Ovary (tissue), 3 donors: ENCODE measurements around the gene RNF114.

ENCODE experiments used
- CTCF ChIP-seq, 3 donors: fragments of 450-650 bp in 2 of 3; fragments of 200-600 bp in 1 of 3; IDR thresholded peaks; one replicate each; pipeline versions ENCODE4 v1.5.1 to v1.8.0; 2016 to 2022; ENCODE audit warnings: antibody characterized with exemption in 3 of 3, mild to moderate bottlenecking in 1 of 3
- EP300 ChIP-seq: sonication (generic); formaldehyde crosslinking; IDR thresholded peaks from one replicate; pipeline ENCODE4 v1.6.1; 2017; ENCODE audit warnings: antibody characterized with exemption
- donor health status: DM: no; HTN: no; CAD: no.

GRCh38 chr20:49909499-49910339 lies 26.5 kb upstream of the RNF114 start:
- TF ChIP-seq EP300 (no peak), CTCF (IDR thresholded peaks at IDR 0.05) (no peak)
